ENCODE measurements around the gene FFAR1. TPM values are rescaled to one million over a fixed set of nuclear protein-coding genes. Genes with fewer than 3 reads are reported as not detected.

FFAR1 gene
- polyA plus RNA-seq, 1 donor from 2014 or later: not detected

DNA sequence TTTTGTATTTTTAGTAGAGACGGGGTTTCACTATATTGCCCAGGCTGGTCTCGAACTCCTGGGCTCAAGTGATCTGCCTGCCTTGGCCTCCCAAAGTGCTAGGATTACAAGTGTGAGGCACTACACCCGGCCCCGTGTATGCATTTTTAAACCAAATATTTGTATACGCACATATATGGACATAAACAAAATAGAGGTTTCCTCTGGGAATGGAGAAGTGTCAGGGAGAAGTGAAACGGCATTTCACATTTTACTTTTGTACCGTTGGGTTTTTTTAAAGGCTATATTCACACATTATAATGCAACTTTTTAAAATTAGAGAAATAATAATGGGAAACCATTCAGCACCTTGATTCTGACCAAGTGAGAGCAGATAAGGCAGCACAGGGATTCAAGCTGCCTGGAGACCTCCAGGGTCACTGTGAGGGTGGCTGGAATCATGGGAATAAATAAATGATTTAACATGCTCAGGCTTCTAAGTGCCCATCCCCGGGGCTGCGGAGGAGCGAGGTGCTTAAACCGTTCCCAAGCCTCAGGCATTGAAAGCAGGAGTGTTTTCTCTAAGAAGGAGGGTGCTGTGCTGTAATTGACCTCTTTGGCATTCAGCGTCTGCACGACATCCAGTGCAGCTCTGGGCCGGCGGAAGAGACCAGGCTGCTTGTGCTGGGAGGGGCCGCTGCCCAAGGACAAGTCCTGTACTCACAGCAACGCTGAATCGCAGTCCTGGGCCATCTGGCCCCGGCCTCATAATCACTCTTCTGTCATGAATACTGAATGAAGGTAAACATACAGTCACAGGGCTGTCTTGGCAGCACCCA lies 47.9 kb downstream of the FFAR1 start:
- Histone ChIP-seq H3K9ac (ENCODE audit: low read length) (no peak overlapping the region), H3F3A (ENCODE audit: insufficient read depth, low read length, poor library complexity, severe bottlenecking) (no peaks in the 10 kb centered on the region), H3K79me2 (replicated peaks; ENCODE audit: insufficient read depth, low read length) (no peaks in the 10 kb centered on the region), H2AFZ (ENCODE audit: low read depth, low read length) (no peak overlapping the region), H3K27me3 (ENCODE audit: insufficient read depth, low read depth, low read length) (no peaks in the 10 kb centered on the region), H3K4me2 (ENCODE audit: low read length) (no peak overlapping the region), H3K9me3 (ENCODE audit: low read length) (no peaks in the 10 kb centered on the region), H3K36me3 (ENCODE audit: insufficient read depth, low read length) (no peaks in the 10 kb centered on the region), H3K27ac (ENCODE audit: low read length) (no peak overlapping the region), H3K4me3 (ENCODE audit: low read length) (no peak overlapping the region), H3K9me2 (ENCODE audit: insufficient read depth, low read length) (no peaks in the 10 kb centered on the region), H4K20me1 (ENCODE audit: insufficient read depth) (no peaks in the 10 kb centered on the region)
- TF ChIP-seq MXI1 (conservative IDR thresholded peaks at IDR 0.05; ENCODE audit: poor library complexity, severe bottlenecking) (no peak), TAF1 (IDR thresholded peaks at IDR 0.05; ENCODE audit: low read depth) (no peak), EP300 (conservative IDR thresholded peaks at IDR 0.05; ENCODE audit: poor library complexity, severe bottlenecking) (no peak), RAD21 (conservative IDR thresholded peaks at IDR 0.05) (no peak), EZH2 (IDR thresholded peaks at IDR 0.05; ENCODE audit: borderline replicate concordance, insufficient read depth, low read length, poor library complexity, severe bottlenecking) (no peak), SMC3 (conservative IDR thresholded peaks at IDR 0.05; ENCODE audit: poor library complexity) (no peak), POLR2AphosphoS5 (IDR thresholded peaks at IDR 0.05) (no peak)
- TF ChIP-seq, protein P1, sequence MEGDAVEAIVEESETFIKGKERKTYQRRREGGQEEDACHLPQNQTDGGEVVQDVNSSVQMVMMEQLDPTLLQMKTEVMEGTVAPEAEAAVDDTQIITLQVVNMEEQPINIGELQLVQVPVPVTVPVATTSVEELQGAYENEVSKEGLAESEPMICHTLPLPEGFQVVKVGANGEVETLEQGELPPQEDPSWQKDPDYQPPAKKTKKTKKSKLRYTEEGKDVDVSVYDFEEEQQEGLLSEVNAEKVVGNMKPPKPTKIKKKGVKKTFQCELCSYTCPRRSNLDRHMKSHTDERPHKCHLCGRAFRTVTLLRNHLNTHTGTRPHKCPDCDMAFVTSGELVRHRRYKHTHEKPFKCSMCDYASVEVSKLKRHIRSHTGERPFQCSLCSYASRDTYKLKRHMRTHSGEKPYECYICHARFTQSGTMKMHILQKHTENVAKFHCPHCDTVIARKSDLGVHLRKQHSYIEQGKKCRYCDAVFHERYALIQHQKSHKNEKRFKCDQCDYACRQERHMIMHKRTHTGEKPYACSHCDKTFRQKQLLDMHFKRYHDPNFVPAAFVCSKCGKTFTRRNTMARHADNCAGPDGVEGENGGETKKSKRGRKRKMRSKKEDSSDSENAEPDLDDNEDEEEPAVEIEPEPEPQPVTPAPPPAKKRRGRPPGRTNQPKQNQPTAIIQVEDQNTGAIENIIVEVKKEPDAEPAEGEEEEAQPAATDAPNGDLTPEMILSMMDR (IDR thresholded peaks at IDR 0.05; ENCODE audit: poor library complexity, severe bottlenecking): no peak
- TF ChIP-seq, protein P2, sequence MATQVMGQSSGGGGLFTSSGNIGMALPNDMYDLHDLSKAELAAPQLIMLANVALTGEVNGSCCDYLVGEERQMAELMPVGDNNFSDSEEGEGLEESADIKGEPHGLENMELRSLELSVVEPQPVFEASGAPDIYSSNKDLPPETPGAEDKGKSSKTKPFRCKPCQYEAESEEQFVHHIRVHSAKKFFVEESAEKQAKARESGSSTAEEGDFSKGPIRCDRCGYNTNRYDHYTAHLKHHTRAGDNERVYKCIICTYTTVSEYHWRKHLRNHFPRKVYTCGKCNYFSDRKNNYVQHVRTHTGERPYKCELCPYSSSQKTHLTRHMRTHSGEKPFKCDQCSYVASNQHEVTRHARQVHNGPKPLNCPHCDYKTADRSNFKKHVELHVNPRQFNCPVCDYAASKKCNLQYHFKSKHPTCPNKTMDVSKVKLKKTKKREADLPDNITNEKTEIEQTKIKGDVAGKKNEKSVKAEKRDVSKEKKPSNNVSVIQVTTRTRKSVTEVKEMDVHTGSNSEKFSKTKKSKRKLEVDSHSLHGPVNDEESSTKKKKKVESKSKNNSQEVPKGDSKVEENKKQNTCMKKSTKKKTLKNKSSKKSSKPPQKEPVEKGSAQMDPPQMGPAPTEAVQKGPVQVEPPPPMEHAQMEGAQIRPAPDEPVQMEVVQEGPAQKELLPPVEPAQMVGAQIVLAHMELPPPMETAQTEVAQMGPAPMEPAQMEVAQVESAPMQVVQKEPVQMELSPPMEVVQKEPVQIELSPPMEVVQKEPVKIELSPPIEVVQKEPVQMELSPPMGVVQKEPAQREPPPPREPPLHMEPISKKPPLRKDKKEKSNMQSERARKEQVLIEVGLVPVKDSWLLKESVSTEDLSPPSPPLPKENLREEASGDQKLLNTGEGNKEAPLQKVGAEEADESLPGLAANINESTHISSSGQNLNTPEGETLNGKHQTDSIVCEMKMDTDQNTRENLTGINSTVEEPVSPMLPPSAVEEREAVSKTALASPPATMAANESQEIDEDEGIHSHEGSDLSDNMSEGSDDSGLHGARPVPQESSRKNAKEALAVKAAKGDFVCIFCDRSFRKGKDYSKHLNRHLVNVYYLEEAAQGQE (IDR thresholded peaks at IDR 0.05; ENCODE audit: borderline replicate concordance): no peak

DNA sequence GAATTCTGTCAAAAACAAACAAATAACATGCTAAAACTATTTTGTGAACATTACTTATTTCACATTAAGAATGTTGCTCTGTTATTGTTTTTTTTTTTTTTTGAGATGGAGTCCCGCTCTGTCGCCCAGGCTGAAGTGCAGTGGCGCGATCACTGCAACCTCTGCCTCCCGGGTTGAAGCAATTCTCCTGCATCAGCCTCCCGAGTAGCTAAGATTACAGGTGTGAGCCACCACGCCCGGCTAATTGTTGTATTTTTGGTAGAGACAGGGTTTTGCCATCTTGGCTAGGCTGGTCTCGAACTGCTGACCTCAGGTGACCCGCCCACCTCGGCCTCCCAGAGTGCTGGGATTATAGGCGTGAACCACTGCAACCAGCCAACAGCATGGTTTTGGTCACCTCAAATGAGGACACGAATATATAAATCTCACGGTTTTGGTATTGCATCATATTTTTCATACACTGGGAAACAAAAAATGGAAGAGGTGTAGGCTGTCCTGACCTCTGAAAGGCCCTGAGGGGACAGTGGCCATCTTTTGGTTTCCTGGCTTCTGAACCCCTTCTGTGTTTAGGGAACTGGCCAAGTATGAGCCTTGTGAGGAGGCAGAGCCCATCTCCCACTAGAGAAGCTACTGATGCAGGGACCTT lies 48.7 kb downstream of the FFAR1 start:
- no peaks in the 10 kb centered on the region for H3K79me2 ChIP-seq (replicated peaks; ENCODE audit: insufficient read depth, low read length)
- H3K4me2 ChIP-seq (ENCODE audit: low read length): no peak overlapping the region
- H3K4me3 ChIP-seq (ENCODE audit: low read length): no peak overlapping the region
- H3K9me2 ChIP-seq (ENCODE audit: insufficient read depth, low read length): no peaks in the 10 kb centered on the region
- no peaks in the 10 kb centered on the region for H3K36me3 ChIP-seq (ENCODE audit: insufficient read depth, low read length)
- no peaks in the 10 kb centered on the region for H4K20me1 ChIP-seq (ENCODE audit: insufficient read depth)
- H3F3A ChIP-seq (ENCODE audit: insufficient read depth, low read length, poor library complexity, severe bottlenecking): no peaks in the 10 kb centered on the region
- H3K9ac ChIP-seq (ENCODE audit: low read length): no peak overlapping the region
- no peaks in the 10 kb centered on the region for H3K27me3 ChIP-seq (ENCODE audit: insufficient read depth, low read depth, low read length)
- H3K9me3 ChIP-seq (ENCODE audit: low read length): no peaks in the 10 kb centered on the region
- TF ChIP-seq RAD21 (conservative IDR thresholded peaks at IDR 0.05) (no peak), MXI1 (conservative IDR thresholded peaks at IDR 0.05; ENCODE audit: poor library complexity, severe bottlenecking) (no peak), SMC3 (conservative IDR thresholded peaks at IDR 0.05; ENCODE audit: poor library complexity) (no peak), TAF1 (IDR thresholded peaks at IDR 0.05; ENCODE audit: low read depth) (no peak), EP300 (conservative IDR thresholded peaks at IDR 0.05; ENCODE audit: poor library complexity, severe bottlenecking) (no peak), POLR2AphosphoS5 (IDR thresholded peaks at IDR 0.05) (no peak), EZH2 (IDR thresholded peaks at IDR 0.05; ENCODE audit: borderline replicate concordance, insufficient read depth, low read length, poor library complexity, severe bottlenecking) (no peak)
- TF ChIP-seq, protein P2 (IDR thresholded peaks at IDR 0.05; ENCODE audit: borderline replicate concordance): no peak
- TF ChIP-seq, protein P1 (IDR thresholded peaks at IDR 0.05; ENCODE audit: poor library complexity, severe bottlenecking): no peak
- H2AFZ ChIP-seq (ENCODE audit: low read depth, low read length): no peak overlapping the region
- no peak overlapping the region for H3K27ac ChIP-seq (ENCODE audit: low read length)

All from neural cell (in vitro differentiated cells).